SK-N-SH (cell line): ENCODE results near the gene SMIM20. TPM values are rescaled to one million over a fixed set of nuclear protein-coding genes. Genes with fewer than 3 reads are reported as not detected.

Experiments
- CTCF ChIA-PET: fragments of 300-600, 350-600 bp; formaldehyde crosslinking; extraction: SDS; loops from one replicate; lab custom pipeline; 2021; lab: Yijun Ruan, JAX
- POLR2A ChIA-PET: fragments of 350-600 bp; sonication (Branson Sonifier 250); formaldehyde crosslinking; extraction: SDS; loops from one replicate; lab custom pipeline; 2020; ENCODE audit warnings: antibody characterized with exemption, inconsistent platforms; lab: Yijun Ruan, JAX
- DNase-seq: peaks from one replicate; pipeline ENCODE4 v3.0.0; 2012
- H2AFZ ChIP-seq: fragments of 200-600 bp; sonication (generic); 2 replicates; pipeline ENCODE4 v1.8.1; 2016; ENCODE audit warnings: antibody characterized with exemption, mild to moderate bottlenecking, low read depth
- H3F3A ChIP-seq: fragments of 200-600 bp; sonication (generic); replicated peaks from 2 replicates; pipeline ENCODE3; 2016; ENCODE audit warnings: antibody characterized with exemption, mild to moderate bottlenecking; ENCODE audit not compliant: insufficient read depth
- H3K27ac ChIP-seq, 2 experiments: fragments of 200-500 bp in 1 of 2; fragments of 200-600 bp in 1 of 2; sonication (Bioruptor generic) in 1 of 2; sonication (generic), shearing (Covaris generic) in 1 of 2; 2 replicates each; pipeline versions ENCODE4 v1.5.1 to v1.6.1; 2014 to 2016; ENCODE audit warnings: low read depth in 2 of 2, inconsistent platforms in 1 of 2, low read length in 1 of 2, mild to moderate bottlenecking in 1 of 2, mixed read lengths in 1 of 2
- H3K27me3 ChIP-seq: fragments of 200-600 bp; sonication (generic), shearing (Covaris generic); 2 replicates; pipeline ENCODE4 v1.6.1; 2016; ENCODE audit warnings: mixed run types; ENCODE audit not compliant: insufficient read depth
- H3K36me3 ChIP-seq, 2 experiments: fragments of 200-500 bp in 1 of 2; fragments of 200-600 bp in 1 of 2; sonication (Bioruptor generic) in 1 of 2; sonication (generic) in 1 of 2; replicated peaks in 1 of 2; 2 replicates each; pipeline versions ENCODE3 to v1.5.1; 2014 to 2016; ENCODE audit warnings: low read length in 1 of 2, mild to moderate bottlenecking in 1 of 2; ENCODE audit not compliant: insufficient read depth in 2 of 2, control insufficient read depth in 1 of 2
- H3K4me1 ChIP-seq, 2 experiments: fragments of 200-500 bp in 1 of 2; fragments of 200-600 bp in 1 of 2; sonication (Bioruptor generic) in 1 of 2; sonication (generic), shearing (Covaris generic) in 1 of 2; 2 replicates each; pipeline versions ENCODE4 v1.5.1 to v1.6.1; 2014 to 2016; ENCODE audit warnings: low read depth in 1 of 2, low read length in 1 of 2, mixed run types in 1 of 2; ENCODE audit not compliant: insufficient read depth in 2 of 2, control insufficient read depth in 1 of 2
- H3K4me2 ChIP-seq: fragments of 200-600 bp; sonication (generic), shearing (Covaris generic); 2 replicates; pipeline ENCODE4 v1.6.1; 2017; ENCODE audit warnings: mixed run types
- H3K4me3 ChIP-seq, 2 experiments: fragments of 200-500 bp in 1 of 2; fragments of 200-600 bp in 1 of 2; sonication (Bioruptor generic) in 1 of 2; sonication (generic), shearing (Covaris generic) in 1 of 2; 2 replicates each; pipeline versions ENCODE4 v1.5.1 to v1.8.1; 2014 to 2016; ENCODE audit warnings: low read depth in 2 of 2, inconsistent platforms in 1 of 2, low read length in 1 of 2, mild to moderate bottlenecking in 1 of 2, mixed read lengths in 1 of 2, moderate library complexity in 1 of 2
- H3K79me2 ChIP-seq: fragments of 200-600 bp; sonication (generic); 2 replicates; pipeline ENCODE4 v1.8.1; 2017; ENCODE audit warnings: mild to moderate bottlenecking; ENCODE audit not compliant: insufficient read depth
- H3K9ac ChIP-seq: fragments of 200-600 bp; sonication (generic); 2 replicates; pipeline ENCODE4 v1.6.1; 2017; ENCODE audit warnings: mixed run types
- H3K9me2 ChIP-seq: fragments of 200-600 bp; sonication (generic); 2 replicates; pipeline ENCODE4 v1.6.1; 2017; ENCODE audit warnings: mixed run types
- H3K9me3 ChIP-seq: fragments of 200-600 bp; sonication (generic); 2 replicates; pipeline ENCODE4 v1.6.1; 2017; ENCODE audit warnings: mixed run types, mild to moderate bottlenecking, moderate library complexity
- H4K20me1 ChIP-seq: fragments of 200-600 bp; sonication (generic); 2 replicates; pipeline ENCODE4 v1.6.1; 2017; ENCODE audit warnings: mild to moderate bottlenecking, mixed run types; ENCODE audit not compliant: insufficient read depth
- CTCF ChIP-seq: fragments of 200-600 bp; sonication (generic); IDR thresholded peaks from 2 replicates; pipeline ENCODE4 v1.6.1; 2017; ENCODE audit warnings: antibody characterized with exemption, mild to moderate bottlenecking, moderate library complexity
- ELF1 ChIP-seq: IDR thresholded peaks from 2 replicates; pipeline ENCODE4 v1.4.0; 2012
- EP300 ChIP-seq, 2 experiments: IDR thresholded peaks; 2 replicates each; pipeline versions ENCODE4 v1.4.0 to v1.6.1; 2012; ENCODE audit warnings: borderline replicate concordance in 1 of 2, low read depth in 1 of 2, low read length in 1 of 2
- JUND ChIP-seq: IDR thresholded peaks from 2 replicates; pipeline ENCODE4 v1.4.0; 2012
- MAX ChIP-seq: IDR thresholded peaks from 2 replicates; pipeline ENCODE4 v1.4.0; 2012; ENCODE audit warnings: low read depth
- MEF2A ChIP-seq: IDR thresholded peaks from 2 replicates; pipeline ENCODE4 v1.4.0; 2012; ENCODE audit warnings: low read depth, borderline replicate concordance
- MXI1 ChIP-seq: IDR thresholded peaks from 2 replicates; pipeline ENCODE4 v1.6.1; 2012; ENCODE audit warnings: mild to moderate bottlenecking, low read depth, low read length, improper control_type of control experiment
- NFIC ChIP-seq: IDR thresholded peaks from 2 replicates; pipeline ENCODE4 v1.4.0; 2012; ENCODE audit warnings: borderline replicate concordance
- NRF1 ChIP-seq: IDR thresholded peaks from 2 replicates; pipeline ENCODE4 v1.6.1; 2012; ENCODE audit warnings: low read depth, mild to moderate bottlenecking, low read length
- RAD21 ChIP-seq: IDR thresholded peaks from 2 replicates; pipeline ENCODE4 v1.6.1; 2012; ENCODE audit warnings: mild to moderate bottlenecking, low read length
- RXRA ChIP-seq: IDR thresholded peaks from 2 replicates; pipeline ENCODE4 v1.4.0; 2012; ENCODE audit warnings: low read depth, mild to moderate bottlenecking, borderline replicate concordance
- SMC3 ChIP-seq: IDR thresholded peaks from 2 replicates; pipeline ENCODE4 v1.6.1; 2012; ENCODE audit warnings: low read depth, low read length, improper control_type of control experiment
- TAF1 ChIP-seq: IDR thresholded peaks from 2 replicates; pipeline ENCODE4 v1.6.1; 2012; ENCODE audit warnings: low read depth, mild to moderate bottlenecking, low read length, moderate library complexity, borderline replicate concordance
- YY1 ChIP-seq: IDR thresholded peaks from 2 replicates; pipeline ENCODE4 v1.4.0; 2012; ENCODE audit warnings: low read depth, mild to moderate bottlenecking
- ZBTB33 ChIP-seq: IDR thresholded peaks from 2 replicates; pipeline ENCODE4 v1.4.0; 2012; ENCODE audit warnings: low read depth, borderline replicate concordance
- WGBS: methylation state at CpG from one replicate; pipeline ENCODE4 v1.1.6; 2017; ENCODE audit warnings: low lambda C conversion rate; 5-methylcytosine and 5-hydroxymethylcytosine counted together
- polyA plus RNA-seq, 3 experiments: library from polyadenylated mRNA; depleted of rRNA; stranded (reverse); fragments of >200 nt; gene quantifications; 2 replicates each; pipeline ENCODE4 v1.2.3, GENCODE V29; 2012
- TF ChIP-seq, protein P1 (sequence below): IDR thresholded peaks from 2 replicates; pipeline ENCODE4 v1.4.0; 2012; ENCODE audit warnings: low read depth, borderline replicate concordance
- TF ChIP-seq, protein P2 (sequence below): IDR thresholded peaks from 2 replicates; pipeline ENCODE4; 2012
- TF ChIP-seq, protein P3 (sequence below): IDR thresholded peaks from 2 replicates; pipeline ENCODE4 v1.6.1; 2012; ENCODE audit warnings: mild to moderate bottlenecking, low read depth, low read length, moderate library complexity

Gene SMIM20
- polyA plus RNA-seq, 1 of the 3 experiments (the other 2 are of a cell fraction) = 39.4 TPM

DNA sequence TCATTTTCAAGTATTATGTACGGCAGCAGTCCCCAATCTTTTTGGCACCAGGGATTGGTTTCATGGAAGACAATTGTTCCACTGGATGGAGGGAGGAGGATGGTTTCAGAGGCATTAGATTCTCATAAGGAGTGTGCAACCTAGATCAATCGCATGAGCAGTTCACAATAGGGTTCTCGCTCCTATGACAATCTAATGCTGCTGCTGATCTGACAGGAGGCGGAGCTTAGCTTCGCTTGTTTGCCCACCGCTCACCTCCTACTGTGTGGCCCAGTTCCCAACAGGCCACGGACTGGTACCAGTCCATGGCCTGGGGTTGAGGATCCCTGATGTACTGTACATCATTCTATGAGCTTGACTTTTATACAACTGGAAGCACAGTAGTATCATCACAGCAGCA, 48.4 kb downstream of the SMIM20 start (continued):
- TF ChIP-seq MAX (no peak), YY1 (no peak), JUND (no peak), ZBTB33 (no peak), TAF1 (no peak)
- TF ChIP-seq, protein P1, sequence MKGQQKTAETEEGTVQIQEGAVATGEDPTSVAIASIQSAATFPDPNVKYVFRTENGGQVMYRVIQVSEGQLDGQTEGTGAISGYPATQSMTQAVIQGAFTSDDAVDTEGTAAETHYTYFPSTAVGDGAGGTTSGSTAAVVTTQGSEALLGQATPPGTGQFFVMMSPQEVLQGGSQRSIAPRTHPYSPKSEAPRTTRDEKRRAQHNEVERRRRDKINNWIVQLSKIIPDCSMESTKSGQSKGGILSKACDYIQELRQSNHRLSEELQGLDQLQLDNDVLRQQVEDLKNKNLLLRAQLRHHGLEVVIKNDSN = no peak

DNA sequence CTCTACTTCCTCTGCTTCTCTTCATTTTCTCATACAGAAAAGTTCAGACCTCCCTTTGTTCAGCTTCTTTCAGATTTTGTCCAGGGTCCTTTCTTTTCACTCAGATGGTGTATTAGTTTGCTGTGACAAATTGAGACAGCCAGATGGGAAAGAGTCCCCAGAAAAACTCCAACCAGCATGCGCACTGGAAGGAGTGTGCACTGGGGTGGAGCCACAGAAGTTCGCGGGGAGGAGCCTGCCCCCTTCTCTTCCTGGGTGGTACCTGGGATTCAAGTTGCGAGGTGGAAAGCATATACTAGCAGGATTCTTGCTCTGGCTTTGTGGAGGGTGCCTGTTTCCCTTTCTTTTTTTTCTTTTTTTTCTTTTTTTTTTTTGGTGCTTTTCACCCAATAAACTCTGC, 51.6 kb downstream of the SMIM20 start:
- H3K36me3 ChIP-seq = no peaks in the 10 kb centered on the region
- 75% methylated on average over 4 of the region's 4 CpGs for WGBS
- ChIA-PET CTCF (interaction anchor here (0.7 kb wide), 1 partner anchor 93 kb away, joined by 3 read pairs; no protein-coding TSS in a partner anchor), POLR2A (no interaction called here)
- H4K20me1 ChIP-seq = no peaks in the 10 kb centered on the region
- no peak overlapping the region for H3K27ac ChIP-seq
- no peak overlapping the region for H3K9ac ChIP-seq
- H3K79me2 ChIP-seq = no peaks in the 10 kb centered on the region
- no peak overlapping the region for H2AFZ ChIP-seq
- no peaks in the 10 kb centered on the region for H3F3A ChIP-seq
- H3K9me3 ChIP-seq = no peaks in the 10 kb centered on the region
- no peak for TF ChIP-seq CTCF
- TF ChIP-seq, protein P2, sequence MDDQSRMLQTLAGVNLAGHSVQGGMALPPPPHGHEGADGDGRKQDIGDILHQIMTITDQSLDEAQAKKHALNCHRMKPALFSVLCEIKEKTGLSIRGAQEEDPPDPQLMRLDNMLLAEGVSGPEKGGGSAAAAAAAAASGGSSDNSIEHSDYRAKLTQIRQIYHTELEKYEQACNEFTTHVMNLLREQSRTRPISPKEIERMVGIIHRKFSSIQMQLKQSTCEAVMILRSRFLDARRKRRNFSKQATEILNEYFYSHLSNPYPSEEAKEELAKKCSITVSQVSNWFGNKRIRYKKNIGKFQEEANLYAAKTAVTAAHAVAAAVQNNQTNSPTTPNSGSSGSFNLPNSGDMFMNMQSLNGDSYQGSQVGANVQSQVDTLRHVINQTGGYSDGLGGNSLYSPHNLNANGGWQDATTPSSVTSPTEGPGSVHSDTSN = no peak
- TF ChIP-seq TAF1 = no peak
- TF ChIP-seq, protein P1 = no peak
- no peak for TF ChIP-seq MXI1
- no peak for TF ChIP-seq NFIC
- no peak for TF ChIP-seq NRF1
- TF ChIP-seq MEF2A = no peak
- TF ChIP-seq, protein P3, sequence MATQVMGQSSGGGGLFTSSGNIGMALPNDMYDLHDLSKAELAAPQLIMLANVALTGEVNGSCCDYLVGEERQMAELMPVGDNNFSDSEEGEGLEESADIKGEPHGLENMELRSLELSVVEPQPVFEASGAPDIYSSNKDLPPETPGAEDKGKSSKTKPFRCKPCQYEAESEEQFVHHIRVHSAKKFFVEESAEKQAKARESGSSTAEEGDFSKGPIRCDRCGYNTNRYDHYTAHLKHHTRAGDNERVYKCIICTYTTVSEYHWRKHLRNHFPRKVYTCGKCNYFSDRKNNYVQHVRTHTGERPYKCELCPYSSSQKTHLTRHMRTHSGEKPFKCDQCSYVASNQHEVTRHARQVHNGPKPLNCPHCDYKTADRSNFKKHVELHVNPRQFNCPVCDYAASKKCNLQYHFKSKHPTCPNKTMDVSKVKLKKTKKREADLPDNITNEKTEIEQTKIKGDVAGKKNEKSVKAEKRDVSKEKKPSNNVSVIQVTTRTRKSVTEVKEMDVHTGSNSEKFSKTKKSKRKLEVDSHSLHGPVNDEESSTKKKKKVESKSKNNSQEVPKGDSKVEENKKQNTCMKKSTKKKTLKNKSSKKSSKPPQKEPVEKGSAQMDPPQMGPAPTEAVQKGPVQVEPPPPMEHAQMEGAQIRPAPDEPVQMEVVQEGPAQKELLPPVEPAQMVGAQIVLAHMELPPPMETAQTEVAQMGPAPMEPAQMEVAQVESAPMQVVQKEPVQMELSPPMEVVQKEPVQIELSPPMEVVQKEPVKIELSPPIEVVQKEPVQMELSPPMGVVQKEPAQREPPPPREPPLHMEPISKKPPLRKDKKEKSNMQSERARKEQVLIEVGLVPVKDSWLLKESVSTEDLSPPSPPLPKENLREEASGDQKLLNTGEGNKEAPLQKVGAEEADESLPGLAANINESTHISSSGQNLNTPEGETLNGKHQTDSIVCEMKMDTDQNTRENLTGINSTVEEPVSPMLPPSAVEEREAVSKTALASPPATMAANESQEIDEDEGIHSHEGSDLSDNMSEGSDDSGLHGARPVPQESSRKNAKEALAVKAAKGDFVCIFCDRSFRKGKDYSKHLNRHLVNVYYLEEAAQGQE = no peak
- TF ChIP-seq RXRA = no peak
- TF ChIP-seq RAD21 = no peak
- no peak for TF ChIP-seq SMC3
- TF ChIP-seq ELF1 = no peak
- no peak for TF ChIP-seq EP300 (IDR thresholded peaks at IDR 0.05; ENCODE audit: borderline replicate concordance in 1 of 2, low read depth in 1 of 2, low read length in 1 of 2)
- no peaks in the 10 kb centered on the region for H3K4me1 ChIP-seq
- DNase-seq = no peak
- no peak overlapping the region for H3K4me3 ChIP-seq
- no peaks in the 10 kb centered on the region for H3K27me3 ChIP-seq
- no peak overlapping the region for H3K4me2 ChIP-seq
- H3K9me2 ChIP-seq = no peaks in the 10 kb centered on the region
